ENCODE measurements around the gene CLEC16A. TPM values are rescaled to one million over a fixed set of nuclear protein-coding genes. Genes with fewer than 3 reads are reported as not detected.

The CLEC16A gene
- total RNA-seq, 4 donors from 2014 or later, result 29.5 to 58.8 (median 48.4) TPM

DNA sequence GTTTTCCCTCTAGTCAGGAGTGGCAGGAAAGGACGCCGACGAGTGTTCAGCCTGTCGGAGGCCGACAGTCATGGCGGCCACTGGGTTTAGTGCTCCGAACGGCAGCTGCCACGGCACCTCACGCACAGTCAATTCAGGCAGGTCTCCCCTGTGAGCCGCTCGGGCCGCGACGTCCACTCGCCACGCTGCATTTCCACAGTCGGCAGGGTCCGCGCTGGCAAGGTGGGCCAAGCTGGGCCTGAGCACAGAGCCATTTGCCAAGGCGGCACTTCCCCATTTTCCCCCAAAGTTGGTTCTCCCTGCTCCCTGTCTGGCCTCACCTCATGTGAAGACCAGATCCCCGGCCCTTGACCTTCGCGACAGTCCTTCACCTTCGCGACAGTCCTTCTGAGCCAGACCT lies 229.8 kb downstream of the CLEC16A start:
- WGBS, 2 donors, result 99% methylated on average over 19 to 26 of the region's 26 CpGs
- Histone ChIP-seq H3K27ac (no peak overlapping the region), H3K4me1 (peaks cover 4 to 9% of the 10 kb centered on the region in 2 donors), H3K27me3 (no peaks in the 10 kb centered on the region), H3K9me3 (no peaks in the 10 kb centered on the region), H3K36me3 (peaks cover 0 to 3% of the 10 kb centered on the region in 2 donors), H3K4me3 (replicated peaks in 1 of 3) (no peak overlapping the region)
- no peak for TF ChIP-seq POLR2A (IDR thresholded peaks at IDR 0.05)
- TF ChIP-seq, protein P1, sequence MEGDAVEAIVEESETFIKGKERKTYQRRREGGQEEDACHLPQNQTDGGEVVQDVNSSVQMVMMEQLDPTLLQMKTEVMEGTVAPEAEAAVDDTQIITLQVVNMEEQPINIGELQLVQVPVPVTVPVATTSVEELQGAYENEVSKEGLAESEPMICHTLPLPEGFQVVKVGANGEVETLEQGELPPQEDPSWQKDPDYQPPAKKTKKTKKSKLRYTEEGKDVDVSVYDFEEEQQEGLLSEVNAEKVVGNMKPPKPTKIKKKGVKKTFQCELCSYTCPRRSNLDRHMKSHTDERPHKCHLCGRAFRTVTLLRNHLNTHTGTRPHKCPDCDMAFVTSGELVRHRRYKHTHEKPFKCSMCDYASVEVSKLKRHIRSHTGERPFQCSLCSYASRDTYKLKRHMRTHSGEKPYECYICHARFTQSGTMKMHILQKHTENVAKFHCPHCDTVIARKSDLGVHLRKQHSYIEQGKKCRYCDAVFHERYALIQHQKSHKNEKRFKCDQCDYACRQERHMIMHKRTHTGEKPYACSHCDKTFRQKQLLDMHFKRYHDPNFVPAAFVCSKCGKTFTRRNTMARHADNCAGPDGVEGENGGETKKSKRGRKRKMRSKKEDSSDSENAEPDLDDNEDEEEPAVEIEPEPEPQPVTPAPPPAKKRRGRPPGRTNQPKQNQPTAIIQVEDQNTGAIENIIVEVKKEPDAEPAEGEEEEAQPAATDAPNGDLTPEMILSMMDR (IDR thresholded peaks at IDR 0.05), result no peak
- intact Hi-C loops (cut with DNase I), result no loop called here
- no peak for DNase-seq

GRCh38 chr16:11175106-11175786 lies 230.9 kb downstream of the CLEC16A start:
- peak; percentile 66 to 71 for DNase-seq
- Histone ChIP-seq H3K9me3 (no peaks in the 10 kb centered on the region), H3K27me3 (no peaks in the 10 kb centered on the region), H3K4me3 (replicated peaks in 1 of 3) (no peak overlapping the region), H3K36me3 (peaks cover 7 to 9% of the 10 kb centered on the region in 2 donors), H3K27ac (peak overlapping the region in 2 of 3 donors; percentile 10 to 50), H3K4me1 (peaks cover 4 to 9% of the 10 kb centered on the region in 2 donors)
- intact Hi-C loops (cut with DNase I), result no loop called here
- TF ChIP-seq, protein P1 (IDR thresholded peaks at IDR 0.05), result no peak
- no peak for TF ChIP-seq POLR2A (IDR thresholded peaks at IDR 0.05)
- WGBS, 2 donors, result 62 to 64% methylated on average over 7 of the region's 7 CpGs

DNA sequence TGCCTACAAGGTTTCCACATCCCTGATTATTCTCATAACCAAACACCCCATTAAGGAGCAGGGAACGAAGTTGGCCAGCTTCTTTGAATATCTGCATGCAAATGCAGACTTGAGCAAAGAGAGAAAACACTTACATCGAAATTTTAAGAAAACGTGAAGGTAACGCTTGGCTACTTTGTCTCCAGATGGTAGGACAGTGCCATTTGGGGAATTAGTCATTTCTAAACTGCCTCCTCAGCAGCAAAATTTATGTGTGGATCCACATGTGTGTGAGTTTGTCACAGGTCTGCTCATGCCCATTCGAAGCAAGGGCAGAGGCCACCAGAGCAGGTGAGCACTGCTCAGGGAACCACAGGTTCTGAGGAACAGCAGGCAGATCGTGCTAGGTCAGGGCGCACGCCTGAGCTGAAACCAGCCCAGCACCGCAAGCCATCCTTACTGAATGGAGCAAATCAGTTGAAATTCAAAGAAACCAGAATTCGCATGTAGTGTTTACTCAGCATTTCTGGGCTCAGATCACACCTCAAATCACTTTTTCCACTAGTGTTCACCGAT lies 231.5 kb downstream of the CLEC16A start:
- peaks cover 4 to 9% of the 10 kb centered on the region in 2 donors for H3K4me1 ChIP-seq
- no peak overlapping the region for H3K27ac ChIP-seq
- DNase-seq, result no peak
- intact Hi-C loops (cut with DNase I), result no loop called here
- H3K4me3 ChIP-seq (replicated peaks in 1 of 3), result no peak overlapping the region
- H3K36me3 ChIP-seq, result peaks cover 7 to 10% of the 10 kb centered on the region in 2 donors
- no peaks in the 10 kb centered on the region for H3K9me3 ChIP-seq
- WGBS, 2 donors, result 84 to 91% methylated on average over 11 of the region's 11 CpGs
- TF ChIP-seq POLR2A (IDR thresholded peaks at IDR 0.05), result no peak
- TF ChIP-seq, protein P1 (IDR thresholded peaks at IDR 0.05), result no peak
- no peaks in the 10 kb centered on the region for H3K27me3 ChIP-seq

GRCh38 chr16:11177578-11178160 lies 233.3 kb downstream of the CLEC16A start:
- intact Hi-C loops (cut with DNase I), result no loop called here
- peaks cover 4 to 9% of the 10 kb centered on the region in 2 donors for H3K4me1 ChIP-seq
- peaks cover 7 to 10% of the 10 kb centered on the region in 2 donors for H3K36me3 ChIP-seq
- no peaks in the 10 kb centered on the region for H3K27me3 ChIP-seq
- H3K4me3 ChIP-seq (replicated peaks in 1 of 3), result no peak overlapping the region
- H3K9me3 ChIP-seq, result no peaks in the 10 kb centered on the region
- no peak for TF ChIP-seq POLR2A (IDR thresholded peaks at IDR 0.05)
- TF ChIP-seq, protein P1 (IDR thresholded peaks at IDR 0.05), result no peak
- 94 to 95% methylated on average over 6 of the region's 6 CpGs for WGBS, 2 donors
- DNase-seq, result no peak
- no peak overlapping the region for H3K27ac ChIP-seq

GRCh38 chr16:11178424-11178823 lies 234.1 kb downstream of the CLEC16A start:
- DNase-seq, result no peak
- intact Hi-C loops (cut with DNase I), result no loop called here
- Histone ChIP-seq H3K27ac (no peak overlapping the region), H3K4me1 (peaks cover 4 to 9% of the 10 kb centered on the region in 2 donors), H3K9me3 (no peaks in the 10 kb centered on the region), H3K4me3 (replicated peaks in 1 of 3) (no peak overlapping the region), H3K36me3 (peaks cover 7 to 10% of the 10 kb centered on the region in 2 donors), H3K27me3 (no peaks in the 10 kb centered on the region)
- TF ChIP-seq POLR2A (IDR thresholded peaks at IDR 0.05), result no peak
- TF ChIP-seq, protein P1 (IDR thresholded peaks at IDR 0.05), result no peak
- WGBS, 2 donors, result 92 to 97% methylated on average over 2 to 24 of the region's 24 CpGs

Measured in thyroid gland (tissue), 4 donors.